HG02571 (cell line): ENCODE data around the gene SLF2.
A peak's percentile ranks its signal among the peaks of the same experiment; 100 is the strongest.

Experiments used
- ATAC-seq: cut with Tn5 transposase; IDR thresholded peaks from one replicate; pipeline ENCODE4 v1.9.1; 2021; ENCODE audit warnings: mild to moderate bottlenecking, moderate library complexity; ENCODE audit not compliant: unreplicated experiment

The SLF2 gene

GRCh38 chr10:100899171-100899570 is 13.6 kb upstream of the SLF2 start:
- ATAC-seq, result no peak

- ATAC-seq, result no peak
Observed at GRCh38 chr10:100901051-100901450, 11.7 kb upstream of the SLF2 start.

- ATAC-seq, result no peak
Observed at GRCh38 chr10:100902622-100903021, 10.1 kb upstream of the SLF2 start.

- ATAC-seq, result peak; percentile 58
Observed at GRCh38 chr10:100904917-100905316, 7.8 kb upstream of the SLF2 start.

GRCh38 chr10:100907175-100907574 is 5.6 kb upstream of the SLF2 start:
- ATAC-seq, result no peak

- no peak for ATAC-seq
Observed at GRCh38 chr10:100907773-100908363, 4.9 kb upstream of the SLF2 start.

GRCh38 chr10:100908378-100908777 is 4.4 kb upstream of the SLF2 start:
- no peak for ATAC-seq

- no peak for ATAC-seq
Observed at GRCh38 chr10:100909501-100910263, 3.1 kb upstream of the SLF2 start.

GRCh38 chr10:100911472-100911871 is 1.3 kb upstream of the SLF2 start:
- ATAC-seq, result no peak

GRCh38 chr10:100912013-100912604 is 654 bp upstream of the SLF2 start:
- ATAC-seq, result no peak

GRCh38 chr10:100913470-100913865 is 705 bp downstream of the SLF2 start:
- no peak for ATAC-seq

- no peak for ATAC-seq
Observed at GRCh38 chr10:100917071-100917470, 4.3 kb downstream of the SLF2 start.

- ATAC-seq, result no peak
Observed at GRCh38 chr10:100923580-100923979, 10.8 kb downstream of the SLF2 start.

GRCh38 chr10:100927266-100927665 is 14.5 kb downstream of the SLF2 start:
- no peak for ATAC-seq

- ATAC-seq, result no peak
Observed at GRCh38 chr10:100928039-100928438, 15.3 kb downstream of the SLF2 start.

- ATAC-seq, result no peak
Observed at GRCh38 chr10:100930368-100930767, 17.6 kb downstream of the SLF2 start.

GRCh38 chr10:100934084-100934659 is 21.4 kb downstream of the SLF2 start:
- ATAC-seq, result no peak

- no peak for ATAC-seq
Observed at GRCh38 chr10:100939763-100940344, 27.1 kb downstream of the SLF2 start.

- ATAC-seq, result no peak
Observed at GRCh38 chr10:100942229-100942628, 29.5 kb downstream of the SLF2 start.

GRCh38 chr10:100943508-100943907 is 30.7 kb downstream of the SLF2 start:
- ATAC-seq, result no peak

- no peak for ATAC-seq
Observed at GRCh38 chr10:100945754-100946153, 33.0 kb downstream of the SLF2 start.

GRCh38 chr10:100948916-100949315 is 36.2 kb downstream of the SLF2 start:
- no peak for ATAC-seq
